HCT116 (cell line): ENCODE data around the gene PRM1.

Experiments used
- EZH2phosphoT487 ChIP-seq: fragments of 200-600 bp; IDR thresholded peaks from 2 replicates; pipeline ENCODE4 v1.6.1; 2018; ENCODE audit warnings: antibody characterized with exemption, borderline replicate concordance
- JUND ChIP-seq: IDR thresholded peaks from 2 replicates; pipeline ENCODE4 v1.6.1; 2012
- POLR2A ChIP-seq: IDR thresholded peaks from 2 replicates; pipeline ENCODE4 v1.7.0; 2011; ENCODE audit warnings: borderline replicate concordance; ENCODE audit not compliant: insufficient read depth, insufficient read length; ENCODE audit errors: extremely low read depth
- RAD21 ChIP-seq: IDR thresholded peaks from 2 replicates; pipeline ENCODE4 v1.6.1; 2012; ENCODE audit warnings: low read depth, mild to moderate bottlenecking
- TF ChIP-seq, protein P1 (sequence below): IDR thresholded peaks from 2 replicates; pipeline ENCODE4 v1.6.1; 2012; ENCODE audit warnings: low read depth
- TF ChIP-seq, protein P2 (sequence below), 3 experiments: fragments of 200-600 bp in 1 of 3; sonication (generic) in 1 of 3; IDR thresholded peaks in 2 of 3; conservative IDR thresholded peaks in 1 of 3; 2 replicates each; pipeline ENCODE4 v1.5.1; 2012 to 2017; ENCODE audit warnings: low read depth in 2 of 3, low read length in 2 of 3, antibody characterized with exemption in 1 of 3, borderline replicate concordance in 1 of 3, control low read depth in 1 of 3, mild to moderate bottlenecking in 1 of 3, mixed read lengths in 1 of 3, mixed run types in 1 of 3, moderate library complexity in 1 of 3; ENCODE audit not compliant: insufficient read depth in 1 of 3
- TF ChIP-seq, protein P3 (sequence below): IDR thresholded peaks from 2 replicates; pipeline ENCODE4 v1.6.1; 2012

DNA sequence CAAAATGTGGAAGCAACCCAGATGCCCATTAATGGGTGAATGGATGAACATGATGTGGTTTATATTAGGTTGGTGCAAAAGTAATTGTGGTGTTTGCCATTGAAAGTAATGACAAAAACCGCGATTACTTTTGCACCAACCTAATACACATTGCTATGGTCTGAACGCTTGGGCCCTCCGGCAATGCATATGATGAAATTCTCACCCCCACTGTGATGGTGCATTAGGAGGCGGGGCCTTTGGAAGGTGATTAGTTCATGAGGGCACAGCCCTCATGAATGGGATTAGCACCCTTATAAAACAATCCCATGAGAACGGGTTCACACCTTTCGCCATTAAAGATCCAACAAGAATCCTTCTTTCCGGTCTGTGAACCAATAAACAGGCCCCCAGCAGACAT is 25.3 kb upstream of the PRM1 start:
- TF ChIP-seq, protein P1, sequence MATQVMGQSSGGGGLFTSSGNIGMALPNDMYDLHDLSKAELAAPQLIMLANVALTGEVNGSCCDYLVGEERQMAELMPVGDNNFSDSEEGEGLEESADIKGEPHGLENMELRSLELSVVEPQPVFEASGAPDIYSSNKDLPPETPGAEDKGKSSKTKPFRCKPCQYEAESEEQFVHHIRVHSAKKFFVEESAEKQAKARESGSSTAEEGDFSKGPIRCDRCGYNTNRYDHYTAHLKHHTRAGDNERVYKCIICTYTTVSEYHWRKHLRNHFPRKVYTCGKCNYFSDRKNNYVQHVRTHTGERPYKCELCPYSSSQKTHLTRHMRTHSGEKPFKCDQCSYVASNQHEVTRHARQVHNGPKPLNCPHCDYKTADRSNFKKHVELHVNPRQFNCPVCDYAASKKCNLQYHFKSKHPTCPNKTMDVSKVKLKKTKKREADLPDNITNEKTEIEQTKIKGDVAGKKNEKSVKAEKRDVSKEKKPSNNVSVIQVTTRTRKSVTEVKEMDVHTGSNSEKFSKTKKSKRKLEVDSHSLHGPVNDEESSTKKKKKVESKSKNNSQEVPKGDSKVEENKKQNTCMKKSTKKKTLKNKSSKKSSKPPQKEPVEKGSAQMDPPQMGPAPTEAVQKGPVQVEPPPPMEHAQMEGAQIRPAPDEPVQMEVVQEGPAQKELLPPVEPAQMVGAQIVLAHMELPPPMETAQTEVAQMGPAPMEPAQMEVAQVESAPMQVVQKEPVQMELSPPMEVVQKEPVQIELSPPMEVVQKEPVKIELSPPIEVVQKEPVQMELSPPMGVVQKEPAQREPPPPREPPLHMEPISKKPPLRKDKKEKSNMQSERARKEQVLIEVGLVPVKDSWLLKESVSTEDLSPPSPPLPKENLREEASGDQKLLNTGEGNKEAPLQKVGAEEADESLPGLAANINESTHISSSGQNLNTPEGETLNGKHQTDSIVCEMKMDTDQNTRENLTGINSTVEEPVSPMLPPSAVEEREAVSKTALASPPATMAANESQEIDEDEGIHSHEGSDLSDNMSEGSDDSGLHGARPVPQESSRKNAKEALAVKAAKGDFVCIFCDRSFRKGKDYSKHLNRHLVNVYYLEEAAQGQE: no peak
- TF ChIP-seq EZH2phosphoT487 (no peak), POLR2A (no peak), JUND (no peak), RAD21 (no peak)
- TF ChIP-seq, protein P2, sequence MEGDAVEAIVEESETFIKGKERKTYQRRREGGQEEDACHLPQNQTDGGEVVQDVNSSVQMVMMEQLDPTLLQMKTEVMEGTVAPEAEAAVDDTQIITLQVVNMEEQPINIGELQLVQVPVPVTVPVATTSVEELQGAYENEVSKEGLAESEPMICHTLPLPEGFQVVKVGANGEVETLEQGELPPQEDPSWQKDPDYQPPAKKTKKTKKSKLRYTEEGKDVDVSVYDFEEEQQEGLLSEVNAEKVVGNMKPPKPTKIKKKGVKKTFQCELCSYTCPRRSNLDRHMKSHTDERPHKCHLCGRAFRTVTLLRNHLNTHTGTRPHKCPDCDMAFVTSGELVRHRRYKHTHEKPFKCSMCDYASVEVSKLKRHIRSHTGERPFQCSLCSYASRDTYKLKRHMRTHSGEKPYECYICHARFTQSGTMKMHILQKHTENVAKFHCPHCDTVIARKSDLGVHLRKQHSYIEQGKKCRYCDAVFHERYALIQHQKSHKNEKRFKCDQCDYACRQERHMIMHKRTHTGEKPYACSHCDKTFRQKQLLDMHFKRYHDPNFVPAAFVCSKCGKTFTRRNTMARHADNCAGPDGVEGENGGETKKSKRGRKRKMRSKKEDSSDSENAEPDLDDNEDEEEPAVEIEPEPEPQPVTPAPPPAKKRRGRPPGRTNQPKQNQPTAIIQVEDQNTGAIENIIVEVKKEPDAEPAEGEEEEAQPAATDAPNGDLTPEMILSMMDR (IDR thresholded peaks at IDR 0.05 in 2 of 3, conservative IDR thresholded peaks at IDR 0.05 in 1 of 3; ENCODE audit: borderline replicate concordance in 1 of 3, insufficient read depth in 1 of 3, low read depth in 2 of 3, low read length in 2 of 3): no peak
- TF ChIP-seq, protein P3, sequence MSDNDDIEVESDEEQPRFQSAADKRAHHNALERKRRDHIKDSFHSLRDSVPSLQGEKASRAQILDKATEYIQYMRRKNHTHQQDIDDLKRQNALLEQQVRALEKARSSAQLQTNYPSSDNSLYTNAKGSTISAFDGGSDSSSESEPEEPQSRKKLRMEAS: no peak
